ENCODE data around the gene PLCB1.
"Not testable (repeated sequence)": the region's sequence is repeated elsewhere in the genome, so short reads cannot be mapped to it uniquely, and the experiment has no call there.

The PLCB1 gene

DNA sequence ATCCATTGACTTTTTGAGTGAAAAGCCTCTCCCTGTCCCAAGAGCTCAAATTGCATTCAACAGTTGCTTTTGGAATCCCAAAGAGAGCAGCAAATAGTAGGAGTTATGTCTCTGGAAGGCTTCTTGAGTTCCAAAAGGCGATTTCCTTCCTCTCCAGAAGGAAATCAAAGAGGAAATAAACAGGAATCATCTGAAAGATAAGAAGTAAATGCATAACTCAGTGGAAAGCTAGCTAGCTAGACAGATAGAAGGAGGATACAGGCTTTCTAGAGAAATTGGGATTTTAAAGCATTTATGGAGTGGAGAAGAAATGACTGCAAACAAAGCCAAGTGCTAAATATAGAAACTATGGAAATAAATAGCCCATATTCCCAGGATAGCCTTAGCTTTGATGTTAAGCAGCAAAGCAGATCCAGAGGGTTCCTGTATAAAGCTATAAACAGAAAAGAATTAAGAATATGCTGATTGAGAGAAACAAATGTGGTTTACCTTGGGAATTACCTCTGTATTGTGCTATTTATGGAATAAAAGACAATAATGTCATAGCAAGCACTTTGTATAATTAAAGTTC is 214.7 kb downstream of the PLCB1 start:
- TF ChIP-seq, protein P1, sequence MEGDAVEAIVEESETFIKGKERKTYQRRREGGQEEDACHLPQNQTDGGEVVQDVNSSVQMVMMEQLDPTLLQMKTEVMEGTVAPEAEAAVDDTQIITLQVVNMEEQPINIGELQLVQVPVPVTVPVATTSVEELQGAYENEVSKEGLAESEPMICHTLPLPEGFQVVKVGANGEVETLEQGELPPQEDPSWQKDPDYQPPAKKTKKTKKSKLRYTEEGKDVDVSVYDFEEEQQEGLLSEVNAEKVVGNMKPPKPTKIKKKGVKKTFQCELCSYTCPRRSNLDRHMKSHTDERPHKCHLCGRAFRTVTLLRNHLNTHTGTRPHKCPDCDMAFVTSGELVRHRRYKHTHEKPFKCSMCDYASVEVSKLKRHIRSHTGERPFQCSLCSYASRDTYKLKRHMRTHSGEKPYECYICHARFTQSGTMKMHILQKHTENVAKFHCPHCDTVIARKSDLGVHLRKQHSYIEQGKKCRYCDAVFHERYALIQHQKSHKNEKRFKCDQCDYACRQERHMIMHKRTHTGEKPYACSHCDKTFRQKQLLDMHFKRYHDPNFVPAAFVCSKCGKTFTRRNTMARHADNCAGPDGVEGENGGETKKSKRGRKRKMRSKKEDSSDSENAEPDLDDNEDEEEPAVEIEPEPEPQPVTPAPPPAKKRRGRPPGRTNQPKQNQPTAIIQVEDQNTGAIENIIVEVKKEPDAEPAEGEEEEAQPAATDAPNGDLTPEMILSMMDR (conservative IDR thresholded peaks at IDR 0.05; ENCODE audit: control insufficient read depth, insufficient read depth, low read depth, low read length) = no peak
- H3K4me3 ChIP-seq (ENCODE audit: control insufficient read depth, low read depth, low read length) = no peak overlapping the region
- DNase-seq (ENCODE audit: low read depth) = no peak

DNA sequence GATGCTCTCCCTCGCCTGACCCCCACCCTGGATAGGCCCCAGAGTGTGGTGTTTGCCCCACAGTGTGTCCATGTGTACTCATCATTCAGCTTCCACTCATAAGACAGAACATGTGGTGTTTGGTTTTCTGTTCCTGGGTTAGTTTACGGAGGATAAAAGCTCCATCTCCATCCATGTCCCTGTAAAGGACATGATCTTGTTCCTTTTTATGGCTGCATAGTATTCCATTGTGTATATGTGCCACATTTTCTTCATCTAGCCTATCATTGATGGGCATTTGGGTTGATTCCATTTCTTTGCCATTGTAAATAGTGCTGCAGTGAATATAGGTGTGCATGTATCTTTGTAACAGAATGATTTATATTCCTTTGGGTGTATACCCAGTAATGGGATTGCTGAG is 218.2 kb downstream of the PLCB1 start:
- not testable (repeated sequence) for DNase-seq (ENCODE audit: low read depth); H3K4me3 ChIP-seq (ENCODE audit: control insufficient read depth, low read depth, low read length)

DNA sequence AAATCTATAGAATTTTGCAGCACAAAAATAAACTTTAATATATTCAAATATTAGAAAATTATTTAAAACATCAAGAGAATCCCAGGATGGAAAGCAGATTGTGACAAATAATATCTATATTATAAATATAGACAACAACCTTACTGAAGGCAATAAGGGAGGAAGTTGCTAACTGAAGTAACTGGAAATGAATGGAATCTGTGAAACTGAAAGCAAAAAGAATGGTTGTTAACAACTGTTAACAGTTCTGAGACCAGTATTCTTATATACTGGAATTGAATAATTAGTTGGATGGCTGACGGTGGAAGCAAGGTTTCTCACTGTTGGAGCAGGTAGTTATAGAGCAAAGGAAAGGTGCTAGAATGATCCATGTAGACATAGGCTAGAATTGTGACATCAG is 220.4 kb downstream of the PLCB1 start:
- TF ChIP-seq, protein P1 (conservative IDR thresholded peaks at IDR 0.05; ENCODE audit: control insufficient read depth, insufficient read depth, low read depth, low read length) = no peak
- DNase-seq (ENCODE audit: low read depth) = no peak
- no peak overlapping the region for H3K4me3 ChIP-seq (ENCODE audit: control insufficient read depth, low read depth, low read length)

DNA sequence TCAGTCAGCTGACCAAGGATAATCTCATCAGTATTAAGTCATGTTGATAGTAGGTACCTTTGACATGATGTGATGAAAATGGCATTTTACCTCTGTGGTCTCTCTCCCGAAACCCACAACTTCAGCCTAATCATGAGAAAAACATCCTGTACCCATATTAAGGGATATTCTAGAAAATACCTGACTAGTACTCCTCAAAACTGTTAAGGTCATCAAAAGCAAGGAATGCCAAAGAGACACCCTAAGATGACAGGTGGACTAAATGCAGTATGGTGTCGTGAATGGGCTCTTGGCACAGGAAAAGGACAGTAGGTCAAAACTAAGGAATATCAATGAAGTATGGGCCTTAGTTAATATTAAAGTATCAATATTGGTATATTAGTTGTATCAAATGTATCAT is 221.4 kb downstream of the PLCB1 start:
- H3K4me3 ChIP-seq (ENCODE audit: control insufficient read depth, low read depth, low read length) = no peak overlapping the region
- TF ChIP-seq, protein P1 (conservative IDR thresholded peaks at IDR 0.05; ENCODE audit: control insufficient read depth, insufficient read depth, low read depth, low read length) = no peak
- no peak for DNase-seq (ENCODE audit: low read depth)

DNA sequence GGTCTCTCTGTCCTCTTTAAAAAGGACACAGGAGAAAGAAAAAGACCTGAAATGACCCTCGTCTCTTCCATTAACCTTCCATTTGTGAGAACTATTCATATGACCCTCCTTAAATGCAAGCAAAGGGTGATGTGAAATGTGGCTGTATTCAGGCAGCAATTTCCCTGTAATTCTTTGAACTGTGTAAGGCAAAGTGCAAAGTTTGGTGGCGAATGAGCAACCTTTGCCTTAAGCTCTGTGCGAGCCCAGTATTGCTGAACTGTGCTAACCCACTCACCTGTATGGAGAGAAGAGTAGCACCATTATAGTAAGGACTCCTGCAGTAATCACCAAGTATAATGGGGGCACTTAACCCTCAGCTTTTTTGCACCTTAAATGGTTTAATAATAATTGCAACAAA is 223.4 kb downstream of the PLCB1 start:
- H3K4me3 ChIP-seq (ENCODE audit: control insufficient read depth, low read depth, low read length) = no peak overlapping the region
- no peak for DNase-seq (ENCODE audit: low read depth)
- TF ChIP-seq, protein P1 (conservative IDR thresholded peaks at IDR 0.05; ENCODE audit: control insufficient read depth, insufficient read depth, low read depth, low read length) = no peak

DNA sequence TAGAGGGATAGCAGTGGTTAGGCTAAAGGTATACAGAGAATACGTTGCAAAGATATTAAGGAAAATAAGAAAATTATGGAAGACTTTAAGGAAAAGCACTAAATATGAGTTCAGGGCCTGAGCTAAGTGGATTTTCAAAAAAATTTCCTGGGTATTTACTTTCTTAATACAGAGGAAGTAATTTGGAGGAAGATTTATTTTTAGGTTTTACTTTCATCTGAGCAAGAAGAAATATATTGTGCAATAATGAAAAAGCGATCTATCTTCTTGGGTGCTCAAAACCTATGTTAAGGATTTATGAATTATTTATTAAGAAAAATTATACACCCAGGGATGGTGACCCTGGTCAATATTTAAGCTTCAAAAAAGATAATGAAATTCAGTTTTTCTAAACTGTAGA is 224.7 kb downstream of the PLCB1 start:
- TF ChIP-seq, protein P1 (conservative IDR thresholded peaks at IDR 0.05; ENCODE audit: control insufficient read depth, insufficient read depth, low read depth, low read length) = no peak
- DNase-seq (ENCODE audit: low read depth) = no peak
- H3K4me3 ChIP-seq (ENCODE audit: control insufficient read depth, low read depth, low read length) = no peak overlapping the region

DNA sequence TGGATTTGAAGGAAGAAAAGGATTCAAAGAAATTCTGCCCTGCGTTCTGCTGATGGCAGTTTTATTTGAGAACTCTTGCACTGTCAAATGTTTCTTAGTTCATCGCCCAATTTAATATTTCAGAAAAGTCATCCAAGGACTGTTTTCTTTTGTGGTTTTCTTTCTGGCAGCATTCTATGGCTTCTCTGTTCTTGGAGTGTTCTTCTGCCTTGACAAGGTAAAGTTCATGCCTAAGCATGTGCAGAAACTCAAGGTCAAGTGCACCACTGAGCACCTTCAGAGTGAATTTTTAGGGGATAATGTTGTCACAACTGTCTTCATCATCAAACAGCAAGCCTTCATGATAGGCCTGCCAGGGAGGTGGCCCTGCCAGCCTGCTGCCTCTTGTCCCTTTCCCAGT is 225.6 kb downstream of the PLCB1 start:
- DNase-seq (ENCODE audit: low read depth) = no peak
- TF ChIP-seq, protein P1 (conservative IDR thresholded peaks at IDR 0.05; ENCODE audit: control insufficient read depth, insufficient read depth, low read depth, low read length) = no peak
- no peak overlapping the region for H3K4me3 ChIP-seq (ENCODE audit: control insufficient read depth, low read depth, low read length)

Data from fibroblast of mammary gland (primary cell).